GM12878 (cell line): ENCODE data around the gene LTBP3. TPM values are rescaled to one million over a fixed set of nuclear protein-coding genes. Genes with fewer than 3 reads are reported as not detected.

Source experiments
- ATAC-seq: fragments of 200-7000 bp; cut with Tn5 transposase; 3 replicates; pipeline ENCODE4 v1.9.1; 2020; ENCODE audit warnings: mild to moderate bottlenecking, moderate library complexity
- BruUV-seq: library from RNA; stranded (reverse); fragments of 400-500 nt; replicated peaks from 2 replicates; lab custom pipeline; 2021; lab: Mats Ljungman, UMichigan
- CTCF ChIA-PET: fragments of 300-600 bp; sonication (Branson Sonifier 250); formaldehyde crosslinking; extraction: SDS; loops from one replicate; lab custom pipeline; 2021; ENCODE audit warnings: inconsistent platforms; lab: Yijun Ruan, JAX
- POLR2A ChIA-PET: fragments of 350-600 bp; formaldehyde crosslinking; extraction: SDS; loops from one replicate; lab custom pipeline; 2021; ENCODE audit warnings: inconsistent platforms; lab: Charles Lee
- RAD21 ChIA-PET: fragments of 300-600 bp; sonication (Branson Sonifier 250); formaldehyde crosslinking; loops from one replicate; lab custom pipeline; 2023; ENCODE audit warnings: antibody characterized with exemption; ENCODE audit not compliant: unreplicated experiment; lab: Charles Lee
- SMC1A ChIA-PET: fragments of 300-600 bp; sonication (Branson Sonifier 250); formaldehyde crosslinking; loops from one replicate; lab custom pipeline; 2023; ENCODE audit not compliant: unreplicated experiment, uncharacterized antibody; lab: Charles Lee
- DNase-seq: peaks from one replicate; pipeline ENCODE4 v3.0.0-alpha.2; 2011; ENCODE audit warnings: low read depth, low spot score
- FAIRE-seq: peaks from 3 replicates; lab custom pipeline; 2011; peaks lifted over from hg19 to GRCh38; lab: Jason Lieb, UNC
- H2AFZ ChIP-seq: 2 replicates; pipeline ENCODE4 v1.6.0; 2011; ENCODE audit warnings: low read depth, low read length, control low read depth; ENCODE audit not compliant: control insufficient read depth
- H3K27ac ChIP-seq: 2 replicates; pipeline ENCODE4 v1.5.1; 2011; ENCODE audit warnings: control low read depth; ENCODE audit not compliant: control insufficient read depth, insufficient read depth
- H3K27me3 ChIP-seq, 2 experiments: replicated peaks in 1 of 2; 2 replicates each; pipeline versions ENCODE4 v1.6.0 to v1.6.1; 2011; ENCODE audit warnings: low read length in 1 of 2; ENCODE audit not compliant: control insufficient read depth in 2 of 2, insufficient read depth in 2 of 2
- H3K36me3 ChIP-seq, 2 experiments: 2 replicates each; pipeline ENCODE4 v1.5.1; 2011; ENCODE audit warnings: low read length in 1 of 2; ENCODE audit not compliant: control insufficient read depth in 2 of 2, insufficient read depth in 2 of 2
- H3K4me1 ChIP-seq: 2 replicates; pipeline ENCODE4 v1.6.1; 2011; ENCODE audit warnings: mild to moderate bottlenecking, low read length, moderate library complexity, mixed read lengths; ENCODE audit not compliant: control insufficient read depth, insufficient read depth
- H3K4me2 ChIP-seq: 2 replicates; pipeline ENCODE4 v1.6.0; 2011; ENCODE audit warnings: control low read depth; ENCODE audit not compliant: control insufficient read depth, insufficient read depth
- H3K4me3 ChIP-seq: fragments of 200-600 bp; sonication (generic); 2 replicates; pipeline ENCODE4 v1.5.1; 2016
- H3K79me2 ChIP-seq: 2 replicates; pipeline ENCODE4 v1.6.0; 2011; ENCODE audit warnings: low read length; ENCODE audit not compliant: control insufficient read depth, insufficient read depth
- H3K9ac ChIP-seq: 2 replicates; pipeline ENCODE4 v1.8.0; 2011; ENCODE audit warnings: low read length, control low read depth, mixed read lengths; ENCODE audit not compliant: control insufficient read depth, insufficient read depth
- H3K9me3 ChIP-seq: replicated peaks from 3 replicates; pipeline ENCODE4 v1.5.1; 2011; ENCODE audit warnings: mild to moderate bottlenecking, low read length; ENCODE audit not compliant: control insufficient read depth, insufficient read depth
- H4K20me1 ChIP-seq: 2 replicates; pipeline ENCODE4 v1.6.0; 2011; ENCODE audit not compliant: control insufficient read depth, insufficient read depth
- CREM ChIP-seq: IDR thresholded peaks from 2 replicates; pipeline ENCODE4 v1.6.1; 2014; ENCODE audit warnings: antibody characterized with exemption, low read depth
- E2F8 ChIP-seq: fragments of 450-650 bp; IDR thresholded peaks from 2 replicates; pipeline ENCODE4 v1.6.1; 2018; ENCODE audit warnings: mild to moderate bottlenecking, low read depth, moderate library complexity; ENCODE audit not compliant: partially characterized antibody
- HDGF ChIP-seq: fragments of 450-650 bp; IDR thresholded peaks from 2 replicates; pipeline ENCODE4 v1.6.1; 2016; ENCODE audit warnings: antibody characterized with exemption
- HSF1 ChIP-seq: fragments of 150-350 bp; IDR thresholded peaks from 2 replicates; pipeline ENCODE4 v1.6.1; 2014; ENCODE audit warnings: mild to moderate bottlenecking, low read depth, low read length
- NBN ChIP-seq: fragments of 450-650 bp; IDR thresholded peaks from 2 replicates; pipeline ENCODE4 v1.6.1; 2016
- NFIC ChIP-seq: IDR thresholded peaks from 2 replicates; pipeline ENCODE4 v1.6.1; 2012; ENCODE audit warnings: low read depth, mild to moderate bottlenecking, inconsistent platforms, low read length, moderate library complexity
- NR2F1 ChIP-seq: fragments of 450-650 bp; conservative IDR thresholded peaks from 2 replicates; pipeline ENCODE4 v1.6.1; 2017; ENCODE audit warnings: mild to moderate bottlenecking
- POLR2AphosphoS2 ChIP-seq: IDR thresholded peaks from 2 replicates; pipeline ENCODE4 v1.6.1; 2011; ENCODE audit warnings: low read depth, mild to moderate bottlenecking, low read length, improper control_type of control experiment, moderate library complexity
- RAD51 ChIP-seq: fragments of 450-650 bp; IDR thresholded peaks from 2 replicates; pipeline ENCODE4 v1.6.1; 2016; ENCODE audit warnings: moderate library complexity, mild to moderate bottlenecking, inconsistent platforms
- USF1 ChIP-seq: IDR thresholded peaks from 2 replicates; pipeline ENCODE4 v1.6.1; 2011; ENCODE audit warnings: borderline replicate concordance, low read depth, mild to moderate bottlenecking, moderate library complexity, mixed read lengths, low read length; ENCODE audit not compliant: insufficient read depth; ENCODE audit errors: extremely low read length
- ZNF384 ChIP-seq: IDR thresholded peaks from 2 replicates; pipeline ENCODE4 v1.6.1; 2012; ENCODE audit warnings: low read depth, mild to moderate bottlenecking, low read length, improper control_type of control experiment, borderline replicate concordance
- WGBS: methylation state at CpG from one replicate; pipeline ENCODE4 v1.1.6; 2016; ENCODE audit warnings: low lambda C conversion rate; ENCODE audit not compliant: insufficient replicate concordance, insufficient coverage; ENCODE audit errors: missing lambda C conversion rate; 5-methylcytosine and 5-hydroxymethylcytosine counted together
- in situ Hi-C: fragments of 300-500 bp; cut with MboI; formaldehyde crosslinking; loops from 9 replicates; pipeline ENCODE4 v1.14.3; 2018; ENCODE audit warnings: mixed read lengths
- intact Hi-C: fragments of 100-400 bp; cut with micrococcal nuclease; formaldehyde crosslinking; loops from one replicate; pipeline ENCODE4 v1.14.2; 2022; ENCODE audit not compliant: unreplicated experiment
- polyA plus RNA-seq, 11 experiments: library from polyadenylated mRNA; depleted of rRNA in 4 of 11; unstranded in 6 of 11; stranded (reverse) in 5 of 11; fragments of >200 nt; fragmentation: Nextera tagmentation in 4 of 11; fragmentation: Illumina TruSeq in 1 of 11; extraction: Ambion mirVana in 4 of 11; extraction: Trizol in 1 of 11; gene quantifications; 1 replicate in 1 of 11; 2 replicates in 10 of 11; pipeline versions ENCODE4 v1.2.1 to v1.2.3, GENCODE V29; 2011 to 2016; ENCODE audit warnings: inconsistent platforms in 2 of 11, missing spikeins in 2 of 11, low read depth in 1 of 11
- total RNA-seq, 4 experiments: library from RNA; depleted of rRNA in 3 of 4; stranded (reverse); fragments of >200 nt in 3 of 4; fragmentation: Illumina TruSeq in 1 of 4; extraction: Trizol in 1 of 4; gene quantifications; 2 replicates each; pipeline versions ENCODE4 v1.2.1 to v1.2.3, GENCODE V29; 2013 to 2021

Gene LTBP3
- total and polyA plus RNA-seq, 10 of the 15 experiments (the other 5 are each of a cell fraction or from before 2014, with no cell fraction given) = 2.2 to 12.2 (median 6.2) TPM; not detected in 2

GRCh38 chr11:65526744-65527143 lies 31.4 kb downstream of the LTBP3 start:
- POLR2A ChIA-PET = interaction anchor here (0.7 to 1.3 kb wide), 2 partner anchors 10 to 199 kb away, joined by 3 to 5 read pairs; no protein-coding TSS in a partner anchor
- H3K4me1 ChIP-seq = peaks cover 25% of the 10 kb centered on the region

More at GRCh38 chr11:65526744-65527143, 31.4 kb downstream of the LTBP3 start:
- no peaks in the 10 kb centered on the region for H3K27me3 ChIP-seq
- no peak for DNase-seq
- BruUV-seq = no TSS peak
- H3K4me2 ChIP-seq = no peak overlapping the region; the same call in 1 of the 2 replicates
- intact Hi-C loops = no loop called here
- no peaks in the 10 kb centered on the region for H3K9me3 ChIP-seq
- no peaks in the 10 kb centered on the region for H4K20me1 ChIP-seq
- ATAC-seq = no peak
- in situ Hi-C loops = no loop called here
- no peak overlapping the region for H3K4me3 ChIP-seq
- 93% methylated on average over 8 of the region's 8 CpGs for WGBS
- CTCF ChIA-PET = interaction anchor here (1.2 to 3.5 kb wide), 3 partner anchors 14 to 251 kb away, joined by 3 to 18 read pairs (median 4); no protein-coding TSS in a partner anchor
- RAD21 ChIA-PET = no interaction called here
- SMC1A ChIA-PET = interaction anchor here (2.1 kb wide), 1 partner anchor 13 kb away, joined by 7 read pairs; no protein-coding TSS in a partner anchor
- TF ChIP-seq E2F8 = no peak
- TF ChIP-seq NBN = no peak
- TF ChIP-seq USF1 = no peak
- no peak for TF ChIP-seq HSF1
- TF ChIP-seq POLR2AphosphoS2 = no peak
- TF ChIP-seq CREM = no peak
- TF ChIP-seq ZNF384 = no peak
- no peak for TF ChIP-seq HDGF
- TF ChIP-seq RAD51 = no peak
- TF ChIP-seq NR2F1 = no peak
- TF ChIP-seq NFIC = no peak
- peaks cover 5 to 26% of the 10 kb centered on the region in 2 experiments for H3K36me3 ChIP-seq
- FAIRE-seq = no peak
- peaks cover 15% of the 10 kb centered on the region for H3K79me2 ChIP-seq
- H2AFZ ChIP-seq = no peak overlapping the region
- no peak overlapping the region for H3K9ac ChIP-seq
- H3K27ac ChIP-seq = no peak overlapping the region
